Stimulated activated naive CD8-positive, alpha-beta T cell treated with anti-CD3 and anti-CD28 coated beads, Interleukin-15, Interleukin-2, amounts not matched to agents 100 U/mL and 50 U/mL, for 24 hours (primary cell): ENCODE data around the gene ANGPTL2.

Experiments
- ATAC-seq: fragments of 150-1000 bp; cut with Tn5 transposase; one replicate; pipeline ENCODE4 v1.10.0; 2021
- DNase-seq: peaks from one replicate; pipeline ENCODE4 v3.0.0; 2021

Gene ANGPTL2

GRCh38 chr9:127116957-127117356 is 5.5 kb downstream of the ANGPTL2 start:
- no peak for DNase-seq
- no peak for ATAC-seq

GRCh38 chr9:127116088-127116726 is 6.2 kb downstream of the ANGPTL2 start:
- ATAC-seq, result no peak
- DNase-seq, result peak; percentile 6

- DNase-seq, result no peak
- ATAC-seq, result no peak
These were observed 7.8 kb downstream of the ANGPTL2 start for GRCh38 chr9:127114606-127115005.

- ATAC-seq (no peak), DNase-seq (no peak)
These were observed 9.1 kb downstream of the ANGPTL2 start for GRCh38 chr9:127113191-127113972.

- DNase-seq (no peak), ATAC-seq (no peak)
These were observed 9.7 kb downstream of the ANGPTL2 start for GRCh38 chr9:127112735-127113161.

- ATAC-seq (no peak), DNase-seq (no peak)
These were observed 10.4 kb downstream of the ANGPTL2 start for GRCh38 chr9:127112056-127112455.

GRCh38 chr9:127109212-127109711 is 13.2 kb downstream of the ANGPTL2 start:
- DNase-seq (no peak), ATAC-seq (no peak)

- no peak for ATAC-seq
- no peak for DNase-seq
These were observed 14.2 kb downstream of the ANGPTL2 start for GRCh38 chr9:127107929-127108876.

GRCh38 chr9:127107171-127107928 is 15.1 kb downstream of the ANGPTL2 start:
- no peak for DNase-seq

GRCh38 chr9:127106466-127106855 is 16.0 kb downstream of the ANGPTL2 start:
- ATAC-seq (no peak), DNase-seq (no peak)

More at GRCh38 chr9:127107171-127107928, 15.1 kb downstream of the ANGPTL2 start:
- ATAC-seq, result no peak

- DNase-seq, result no peak
- ATAC-seq, result no peak
These were observed 16.5 kb downstream of the ANGPTL2 start for GRCh38 chr9:127105805-127106465.

GRCh38 chr9:127104581-127105311 is 17.7 kb downstream of the ANGPTL2 start:
- ATAC-seq (no peak), DNase-seq (no peak)

GRCh38 chr9:127102788-127103187 is 19.6 kb downstream of the ANGPTL2 start:
- DNase-seq, result no peak
- ATAC-seq, result no peak

- DNase-seq, result no peak
- ATAC-seq, result no peak
These were observed 20.3 kb downstream of the ANGPTL2 start for GRCh38 chr9:127102176-127102575.

- DNase-seq (no peak), ATAC-seq (no peak)
These were observed 22.8 kb downstream of the ANGPTL2 start for GRCh38 chr9:127099664-127100063.

- no peak for ATAC-seq
- no peak for DNase-seq
These were observed 23.4 kb downstream of the ANGPTL2 start for GRCh38 chr9:127098916-127099553.

GRCh38 chr9:127097683-127098082 is 24.8 kb downstream of the ANGPTL2 start:
- no peak for DNase-seq
- no peak for ATAC-seq

- DNase-seq, result no peak
- ATAC-seq, result no peak
These were observed 26.2 kb downstream of the ANGPTL2 start for GRCh38 chr9:127096208-127096607.

GRCh38 chr9:127095411-127095810 is 27.0 kb downstream of the ANGPTL2 start:
- ATAC-seq (no peak), DNase-seq (no peak)
